Fibroblast of gingiva (primary cell): ENCODE data around the gene VARS1.
A peak's percentile ranks its signal among the peaks of the same experiment; 100 is the strongest.
"Not testable (repeated sequence)": the region's sequence is repeated elsewhere in the genome, so short reads cannot be mapped to it uniquely, and the experiment has no call there.

Experiments used
- DNase-seq: peaks from one replicate; pipeline ENCODE4 v3.0.0-alpha.2; 2011; ENCODE audit warnings: low read depth

The VARS1 gene

DNA sequence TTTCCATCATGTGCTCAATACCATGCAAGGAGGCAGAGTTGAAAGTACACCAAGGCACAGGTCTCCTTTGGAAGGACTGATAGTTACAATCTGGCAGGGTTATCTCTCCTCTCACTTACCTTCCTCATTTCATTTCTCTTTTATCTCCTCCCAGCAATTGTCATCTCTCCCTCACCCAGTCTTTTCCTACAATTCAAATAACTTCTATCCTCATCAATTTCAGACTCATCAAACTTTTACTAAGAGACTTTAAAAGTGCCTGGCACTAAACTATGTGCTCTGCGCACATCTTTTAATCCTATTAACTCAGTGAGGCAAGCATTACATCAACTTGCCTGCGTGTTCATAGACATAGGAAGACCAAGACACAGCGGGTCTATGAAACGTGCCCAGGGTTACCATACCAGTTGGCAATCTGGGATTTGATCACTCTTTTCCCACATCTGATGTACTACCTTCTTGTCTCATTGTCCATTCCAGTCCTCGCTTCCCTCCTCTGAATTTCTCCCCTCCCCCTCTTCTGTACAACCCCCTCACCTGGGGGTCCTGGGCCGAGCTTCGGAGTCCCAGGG lies 1.2 kb downstream of the VARS1 start:
- peak; percentile 57 for DNase-seq

DNA sequence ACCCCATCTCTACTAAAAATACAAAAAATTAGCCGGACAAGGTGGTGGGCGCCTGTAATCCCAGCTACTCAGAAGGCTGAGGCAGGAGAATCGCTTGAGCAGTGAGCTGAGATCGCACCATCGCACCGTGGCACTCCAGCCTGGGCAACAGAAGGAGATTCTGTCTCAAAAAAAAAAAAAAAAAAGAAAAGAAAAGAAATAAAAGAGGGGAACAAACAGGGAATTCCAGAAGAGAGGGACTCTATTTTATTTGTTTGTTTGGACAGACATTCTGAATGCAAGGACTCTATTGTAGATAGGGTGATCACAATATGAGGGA lies 1.7 kb downstream of the VARS1 start:
- not testable (repeated sequence) for DNase-seq

DNA sequence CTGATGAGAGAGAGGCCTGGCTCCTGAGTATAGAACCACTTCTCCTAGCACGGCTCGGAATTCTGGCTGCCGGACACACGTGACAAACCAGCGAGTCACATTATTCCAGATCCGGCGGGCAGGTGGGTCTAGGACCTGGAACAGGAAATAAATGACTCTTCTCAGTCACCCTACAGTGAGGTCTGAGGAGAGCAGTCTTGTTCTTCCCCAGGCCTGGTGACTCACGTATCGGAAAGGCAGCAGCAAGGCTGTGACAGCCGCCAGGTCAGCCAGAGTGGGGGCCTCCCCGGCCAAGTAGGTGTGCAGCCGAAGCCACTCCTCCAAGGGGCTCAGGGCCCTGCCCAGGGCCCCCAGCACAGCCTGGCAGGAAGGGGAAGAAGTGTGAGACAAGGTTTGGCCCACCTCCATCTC lies 2.8 kb downstream of the VARS1 start:
- DNase-seq = no peak

DNA sequence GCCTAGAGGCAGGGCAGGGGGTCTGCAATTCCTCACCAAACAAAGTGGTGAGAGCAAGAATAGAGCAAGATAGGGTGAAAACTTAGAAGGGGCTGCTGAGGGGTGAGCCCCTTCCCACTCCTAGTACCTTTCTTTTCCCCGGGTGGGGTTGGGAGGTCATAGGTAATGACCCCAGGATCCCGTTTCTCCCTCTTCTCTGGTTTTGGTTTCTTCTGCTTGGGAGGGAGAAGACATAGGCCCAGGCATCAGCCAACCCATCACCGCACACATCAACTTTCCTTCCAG lies 3.5 kb downstream of the VARS1 start:
- no peak for DNase-seq

DNA sequence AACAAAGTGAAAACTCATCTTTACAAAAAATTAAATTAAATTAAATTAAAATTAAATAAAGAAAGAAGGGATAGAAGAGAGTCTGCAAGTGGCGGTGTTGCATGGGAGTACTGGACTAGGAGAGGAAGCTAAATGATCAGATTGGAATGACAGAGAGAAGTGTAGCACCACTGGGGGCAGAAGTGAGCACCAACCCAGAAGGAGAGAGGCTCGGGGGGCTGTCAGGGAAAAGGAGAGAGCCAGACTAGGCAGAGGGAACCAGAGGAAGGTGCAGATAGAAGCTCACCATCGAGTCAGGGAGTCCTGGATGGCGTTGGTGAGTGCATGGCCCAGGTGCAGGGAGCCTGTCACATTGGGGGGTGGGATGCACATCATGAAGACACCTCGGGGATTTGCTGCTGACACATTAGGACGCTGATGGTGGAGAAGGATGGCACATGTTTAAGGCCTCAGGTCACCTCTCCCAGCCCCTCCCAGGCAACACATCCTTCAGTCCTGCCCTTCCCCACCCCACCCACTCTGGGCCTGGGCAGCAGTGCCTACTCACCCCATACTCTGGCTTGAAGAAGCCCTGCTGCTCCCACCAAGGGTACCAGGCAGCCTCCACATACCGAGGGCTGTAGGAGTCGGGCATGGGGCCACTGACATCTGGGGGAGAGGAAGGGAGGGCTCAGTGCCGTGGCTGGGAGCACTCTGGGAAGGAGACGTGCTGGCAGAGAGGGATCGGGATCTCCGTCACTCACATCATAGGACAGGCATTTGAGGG lies 4.0 kb downstream of the VARS1 start:
- DNase-seq = peak; percentile 44

DNA sequence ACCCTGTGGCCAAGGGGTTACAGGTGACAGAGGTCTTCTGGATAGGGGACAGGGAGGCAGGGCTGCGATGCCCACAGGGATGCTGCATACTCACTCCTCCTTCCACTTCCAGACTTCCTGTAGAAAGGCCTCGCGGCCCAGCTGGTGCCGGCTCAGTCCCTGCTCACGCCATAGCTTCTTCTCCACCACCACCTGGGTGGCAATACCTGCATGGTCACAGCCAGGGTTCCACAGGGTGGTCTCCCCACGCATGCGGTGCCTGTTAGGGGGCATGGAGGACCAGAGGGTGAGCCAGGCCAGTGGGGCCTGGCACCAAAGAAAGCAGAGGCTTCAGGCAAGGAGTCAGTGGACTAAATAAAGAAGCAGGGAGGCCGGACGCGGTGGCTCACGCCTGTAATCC lies 10.1 kb downstream of the VARS1 start:
- DNase-seq = no peak

DNA sequence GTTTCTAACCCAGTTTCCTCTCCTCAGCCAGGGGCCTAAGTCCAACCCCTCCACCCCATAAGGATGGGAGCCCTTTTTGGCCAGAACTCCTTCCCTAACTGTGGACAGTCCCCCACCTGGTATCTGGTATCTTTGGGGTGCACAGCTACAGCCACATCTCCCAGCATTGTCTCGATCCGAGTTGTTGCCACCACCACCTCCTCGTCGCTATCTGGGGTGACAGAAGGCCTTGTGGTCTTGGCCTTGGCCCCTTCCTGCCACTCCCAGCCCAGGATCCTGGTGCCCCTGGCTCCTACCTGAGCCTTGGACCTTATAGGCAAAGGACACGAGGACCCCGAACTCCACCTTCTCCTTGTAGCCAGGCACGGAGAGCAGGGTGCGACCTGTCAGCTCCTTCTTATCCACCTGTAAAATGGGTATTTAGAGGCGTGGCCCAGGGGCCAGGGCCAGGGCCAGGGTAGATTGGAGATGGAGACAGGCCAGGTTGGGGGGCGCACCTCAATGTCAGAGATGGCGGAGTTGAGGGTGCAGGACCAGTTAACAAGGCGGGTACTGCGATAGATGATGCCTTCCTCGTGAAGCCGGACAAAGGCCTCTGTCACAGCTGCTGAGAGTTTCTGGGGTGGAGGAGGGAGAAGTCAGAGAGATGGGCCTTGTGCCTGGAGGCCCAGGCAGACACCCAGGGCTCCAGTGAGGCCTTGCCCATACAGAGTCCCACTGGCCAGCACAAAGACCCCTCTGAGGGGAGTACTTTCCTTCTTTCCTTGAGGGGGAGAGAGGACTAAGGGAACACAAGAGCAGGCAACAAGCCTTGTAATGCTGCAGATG lies 11.2 kb downstream of the VARS1 start:
- DNase-seq = no peak

DNA sequence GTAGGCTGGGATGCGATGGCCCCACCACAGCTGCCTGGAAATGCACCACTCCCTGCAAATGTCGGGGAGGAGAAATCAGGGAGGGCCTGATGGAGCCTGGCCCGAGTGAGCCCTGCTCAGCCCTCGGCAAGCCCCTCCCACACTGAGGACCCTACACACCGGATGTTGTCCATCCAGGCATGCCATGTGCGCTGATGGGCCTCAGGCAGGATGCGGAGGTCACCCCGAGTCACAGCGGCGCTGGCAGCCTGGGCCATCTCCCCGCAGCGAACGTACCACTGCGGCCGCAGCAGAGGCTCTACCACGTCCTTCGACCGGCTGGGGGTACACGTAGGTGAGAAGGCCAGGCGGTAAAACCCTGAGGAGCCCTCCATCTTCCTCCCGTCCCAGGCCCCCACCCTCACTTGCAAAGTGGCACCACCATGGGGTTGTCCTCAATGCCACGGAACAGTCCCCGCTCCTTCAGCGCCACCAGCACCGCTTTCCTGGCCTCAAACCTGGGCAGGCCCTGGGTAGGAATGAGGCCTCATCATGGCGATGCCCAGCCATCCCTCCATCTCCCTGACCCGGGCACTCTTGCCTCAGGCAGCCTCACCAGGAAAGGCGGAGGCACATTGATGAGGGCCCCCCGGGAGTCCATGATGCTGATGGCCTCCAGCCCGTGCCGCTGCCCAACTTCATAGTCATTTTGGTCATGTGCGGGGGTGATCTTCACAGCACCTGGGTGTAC lies 13.3 kb downstream of the VARS1 start:
- no peak for DNase-seq

DNA sequence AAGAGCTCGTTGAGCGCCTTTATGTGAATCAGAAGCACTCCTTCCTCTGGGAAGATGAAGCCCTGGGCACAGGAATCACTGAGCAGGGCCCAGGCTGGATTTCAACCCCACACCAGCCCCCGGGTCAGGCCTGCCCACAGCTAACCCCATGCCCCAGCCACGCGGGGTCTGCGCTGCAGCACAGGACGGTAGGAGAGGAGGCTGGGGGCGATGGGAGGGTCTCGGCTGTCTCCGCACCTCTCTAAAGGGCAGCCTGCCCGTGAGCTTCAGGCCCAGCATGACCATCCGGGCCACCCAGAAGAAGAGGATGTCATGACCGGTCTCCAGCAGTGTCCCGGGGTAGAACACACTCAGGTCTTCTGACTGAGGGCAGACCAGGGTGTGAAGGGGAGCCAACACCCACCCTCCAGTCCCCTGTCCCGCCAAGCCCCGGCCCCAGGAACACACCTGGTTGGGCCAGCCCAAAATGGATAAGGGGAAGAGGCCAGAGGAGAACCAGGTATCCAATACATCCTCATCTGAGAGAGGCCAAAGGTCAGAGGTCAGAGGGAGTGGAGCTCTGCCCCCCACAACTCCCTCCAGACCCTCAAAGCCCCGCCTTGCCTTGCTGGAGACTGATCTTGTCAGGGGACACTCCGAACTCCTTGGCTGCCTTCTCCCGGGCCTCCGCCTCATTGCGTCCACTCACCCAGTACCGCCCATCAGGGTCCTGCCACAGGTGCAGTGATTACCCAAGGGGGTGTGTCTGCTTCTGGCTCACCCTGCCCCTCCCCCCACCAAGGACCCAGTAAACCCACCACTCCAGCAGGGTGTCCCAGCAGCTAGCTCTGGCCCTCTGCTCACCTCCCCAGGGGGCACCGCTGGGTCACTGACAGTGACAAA lies 14.1 kb downstream of the VARS1 start:
- DNase-seq = no peak

DNA sequence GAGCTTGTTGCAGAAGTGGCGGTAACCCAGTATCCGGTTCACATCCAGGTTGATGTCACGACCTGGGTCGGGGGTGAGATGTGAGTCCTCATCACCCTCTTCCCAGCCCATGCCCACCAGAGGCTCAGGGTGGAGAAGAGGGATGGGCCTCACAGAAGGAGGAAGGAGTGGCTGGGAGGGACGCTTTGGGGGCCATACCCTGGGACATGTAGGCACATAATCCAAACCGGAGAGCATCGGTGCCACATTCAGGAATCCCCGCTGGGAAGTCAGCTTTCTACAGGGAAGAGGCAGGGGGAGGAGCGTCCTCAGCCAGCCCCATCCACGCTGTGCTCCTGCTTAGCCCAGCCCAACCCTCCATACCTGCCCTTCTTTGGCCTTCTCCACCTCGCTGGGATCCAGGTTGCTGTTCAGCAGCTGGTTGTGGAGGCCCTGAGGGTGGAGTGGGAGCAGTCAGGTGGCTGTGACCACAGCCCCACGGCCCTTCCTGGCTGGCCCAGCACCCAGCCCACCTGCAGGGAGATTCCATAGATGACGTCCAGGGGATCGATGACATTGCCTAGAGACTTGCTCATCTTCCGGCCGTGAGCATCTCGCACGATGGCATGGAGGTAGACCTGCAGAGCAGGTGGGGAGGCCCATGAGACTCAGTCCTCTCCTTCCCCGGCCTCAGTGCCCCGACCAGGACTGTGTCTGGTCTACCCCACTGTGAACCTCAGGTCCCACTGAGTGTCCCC lies 14.9 kb downstream of the VARS1 start:
- DNase-seq = no peak

DNA sequence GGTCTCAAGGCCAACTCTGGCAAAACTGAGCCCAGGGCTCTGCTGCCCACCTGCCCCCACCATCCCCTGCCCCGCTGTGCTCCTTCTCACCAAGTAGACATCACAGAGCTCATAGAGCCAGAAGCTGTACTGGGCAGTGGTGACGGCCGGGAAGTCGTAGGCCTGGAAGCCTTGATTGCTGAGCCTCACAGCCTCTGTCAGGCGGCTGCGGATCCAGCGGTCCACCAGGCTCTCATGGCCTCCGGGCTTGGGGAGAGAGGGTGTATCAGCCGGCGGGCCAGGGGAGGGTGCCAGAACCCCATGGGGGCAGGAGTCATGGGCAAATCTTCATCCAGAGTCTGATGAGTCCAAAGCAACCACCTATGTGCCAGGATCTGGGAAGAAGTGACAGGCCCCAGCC lies 15.6 kb downstream of the VARS1 start:
- DNase-seq = no peak

DNA sequence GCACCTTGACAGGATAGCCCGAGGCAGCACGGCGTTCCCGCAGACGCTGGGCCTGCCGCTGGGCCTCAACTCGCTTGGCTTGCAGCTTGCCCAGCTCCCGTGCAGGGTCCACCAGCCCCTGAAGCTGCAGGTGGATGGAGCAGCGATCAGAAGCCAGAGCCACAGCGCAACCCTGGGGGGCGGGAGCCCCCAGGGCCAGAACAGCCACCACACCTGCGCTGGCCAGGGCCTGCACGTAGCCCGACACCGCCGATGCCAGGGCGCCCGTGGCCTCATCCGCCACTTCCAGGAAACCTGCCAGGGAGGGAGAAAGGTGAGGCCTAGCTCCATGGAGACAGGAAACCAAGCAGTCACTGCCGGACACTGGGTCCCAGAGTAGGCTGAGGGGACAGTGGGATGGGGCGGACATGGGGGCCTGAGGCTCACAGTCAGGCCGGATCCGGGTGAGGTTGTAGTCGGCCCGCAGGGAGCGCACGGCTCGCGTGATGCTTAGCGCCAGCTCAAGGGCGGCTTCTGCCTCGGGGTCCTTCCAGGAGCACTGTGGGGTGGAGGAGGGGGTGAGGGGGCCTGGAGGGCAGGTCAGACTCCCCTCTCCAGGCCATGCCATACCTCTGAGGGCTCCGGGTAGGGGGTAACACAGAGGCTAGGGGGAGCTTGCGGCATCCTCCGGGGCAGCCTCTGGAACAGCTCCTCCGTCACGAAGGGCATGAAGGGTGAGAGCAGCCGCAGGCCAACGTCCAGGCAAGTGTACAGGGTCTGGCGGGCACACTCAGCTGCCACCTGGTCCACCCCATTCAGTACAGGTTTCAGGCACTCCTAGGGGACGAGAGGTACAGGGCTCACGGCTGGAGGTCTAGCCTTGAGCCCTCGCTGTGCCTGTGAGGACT lies 16.3 kb downstream of the VARS1 start:
- DNase-seq = no peak

DNA sequence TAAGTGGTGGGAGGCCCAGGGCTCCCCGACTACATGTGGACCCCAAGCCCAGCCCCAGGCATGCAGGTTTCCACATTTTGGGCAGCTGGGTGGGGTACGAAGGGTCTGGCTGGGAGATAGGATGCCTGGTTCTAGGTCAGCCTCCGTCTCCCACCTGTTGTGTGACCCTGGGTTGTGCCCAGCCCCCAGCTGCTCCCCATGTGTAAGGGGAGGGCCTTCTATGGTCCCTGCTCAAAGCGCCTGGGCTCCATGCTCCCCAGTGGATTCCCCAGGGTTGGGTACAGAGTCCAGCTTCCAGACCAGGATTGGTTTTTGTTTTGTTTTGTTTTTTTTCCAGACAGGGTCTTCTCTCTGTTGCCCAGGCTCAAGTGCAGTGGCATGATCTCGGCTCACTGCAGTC lies 17.4 kb downstream of the VARS1 start:
- DNase-seq = no peak

DNA sequence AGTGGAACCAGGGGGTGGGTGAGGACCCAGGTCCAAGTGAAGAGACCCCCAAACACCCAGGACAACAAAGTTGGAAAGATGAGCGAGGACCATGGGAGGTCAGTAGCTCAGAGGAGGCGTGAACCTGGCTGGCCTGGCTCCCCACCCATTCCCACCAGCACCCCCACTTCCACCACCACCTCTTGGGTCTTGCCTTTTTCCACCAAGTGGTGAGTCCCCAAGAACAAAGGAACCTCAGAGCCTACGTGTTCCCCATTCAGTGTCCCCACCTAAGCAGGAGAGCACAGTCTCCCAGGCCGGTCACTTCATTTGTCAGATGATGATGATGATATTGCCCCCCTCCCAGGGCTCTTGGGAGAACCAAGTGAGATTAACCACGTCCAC lies 17.9 kb downstream of the VARS1 start:
- DNase-seq = no peak

DNA sequence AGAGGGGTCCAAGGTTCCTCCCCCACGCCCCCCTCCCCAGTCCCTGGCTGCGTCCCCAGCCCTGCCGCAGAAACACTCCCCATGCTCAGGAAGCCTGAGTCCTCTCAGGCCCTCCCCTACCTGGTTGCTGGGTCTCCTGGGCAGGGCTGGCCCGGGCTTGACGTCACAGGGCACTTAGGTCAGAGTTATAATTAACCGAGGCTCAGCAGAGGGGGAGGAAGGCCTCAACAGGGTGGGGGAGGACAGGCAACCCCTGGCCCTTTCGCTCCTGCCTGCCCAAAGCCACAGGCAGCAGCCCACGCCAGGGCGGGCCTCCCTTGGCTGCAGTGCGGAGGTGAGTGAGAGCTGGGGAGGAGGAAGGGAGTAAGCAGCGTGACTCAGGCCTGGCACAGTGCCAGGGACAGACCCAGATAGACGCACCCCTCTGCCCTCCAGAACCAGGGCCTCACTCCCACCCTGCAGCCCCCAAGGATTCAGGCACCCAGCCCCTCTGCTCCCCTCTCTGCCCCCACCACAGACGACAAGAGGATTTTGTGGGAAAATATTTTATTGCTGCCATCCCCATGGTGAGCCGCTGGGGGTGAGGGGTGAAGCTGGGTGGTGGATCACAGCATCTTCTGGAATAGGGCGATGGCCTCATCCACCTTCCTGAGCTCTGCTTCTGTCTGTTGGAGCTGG lies 18.4 kb downstream of the VARS1 start, which contains the start of gene VWA7:
Gene VWA7, minus strand, starts transcription at position 340 of the 678 bp plus-strand sequence. CDS start 549 bp downstream, outside the sequence.
- DNase-seq = peak; percentile 24

DNA sequence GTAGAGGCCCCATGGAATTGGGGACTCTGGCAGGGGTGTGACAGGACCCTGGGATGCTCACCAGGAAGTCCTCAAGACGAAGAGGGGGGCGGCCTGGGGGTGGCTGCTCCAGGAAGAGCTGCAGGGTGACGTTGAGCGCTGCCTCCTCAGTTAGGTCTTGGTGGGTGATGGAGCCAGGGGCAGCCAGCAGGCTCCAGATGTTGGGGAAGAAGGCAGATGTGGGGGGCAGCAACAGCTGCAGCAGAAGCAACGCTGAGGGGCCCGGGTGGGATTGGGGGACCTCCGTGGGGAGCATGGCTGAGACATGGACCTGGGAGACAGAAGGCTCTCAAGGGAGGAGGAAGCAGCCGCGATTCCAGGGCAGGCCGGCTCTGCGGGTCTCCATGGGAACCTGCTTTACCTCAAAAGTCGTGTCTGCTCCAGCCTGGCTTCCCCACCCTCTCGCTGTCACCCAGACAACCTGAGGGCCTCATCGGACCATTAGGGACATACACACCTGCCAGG lies 19.0 kb downstream of the VARS1 start:
- no peak for DNase-seq

DNA sequence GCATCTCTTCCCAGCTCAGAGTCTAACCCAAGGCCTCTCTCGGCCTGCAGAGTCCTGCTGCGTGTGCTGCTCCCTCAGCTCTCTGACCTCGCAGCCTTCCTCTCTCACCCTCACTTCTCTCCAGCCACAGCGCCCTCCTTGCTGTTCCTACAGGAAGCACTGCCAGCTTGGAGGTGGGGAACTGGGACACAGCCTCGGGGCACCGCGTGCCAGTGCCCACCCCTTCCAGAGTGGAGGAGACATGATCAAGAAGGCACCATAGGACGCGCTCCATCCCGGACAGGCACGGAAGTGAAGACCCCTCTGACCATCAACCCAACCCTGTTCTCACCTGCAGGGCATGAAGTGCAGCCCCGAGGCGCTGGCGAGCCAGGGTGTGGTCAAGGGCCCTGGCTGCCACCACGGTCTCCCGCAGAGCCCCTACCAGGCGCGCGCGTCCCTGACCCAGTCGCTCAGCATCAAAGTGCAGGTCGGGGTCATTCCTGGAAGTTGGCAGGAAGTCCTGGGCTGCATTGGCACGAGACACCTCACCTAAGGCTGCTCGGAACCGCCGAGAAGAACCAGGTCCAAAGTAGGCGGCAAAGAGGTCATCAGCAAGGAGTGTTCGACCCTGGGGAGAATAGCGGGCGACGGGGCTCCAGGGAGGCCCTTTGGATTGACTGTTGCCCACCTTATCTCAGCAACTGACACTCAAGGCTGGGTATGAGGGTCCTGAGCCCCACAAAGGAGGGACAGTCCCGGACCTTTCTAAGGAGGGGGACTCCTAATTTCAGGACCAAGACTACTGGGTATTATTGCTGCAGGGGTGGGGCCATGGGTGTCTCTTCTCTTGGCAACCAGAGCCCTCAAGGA lies 19.7 kb downstream of the VARS1 start:
- no peak for DNase-seq

DNA sequence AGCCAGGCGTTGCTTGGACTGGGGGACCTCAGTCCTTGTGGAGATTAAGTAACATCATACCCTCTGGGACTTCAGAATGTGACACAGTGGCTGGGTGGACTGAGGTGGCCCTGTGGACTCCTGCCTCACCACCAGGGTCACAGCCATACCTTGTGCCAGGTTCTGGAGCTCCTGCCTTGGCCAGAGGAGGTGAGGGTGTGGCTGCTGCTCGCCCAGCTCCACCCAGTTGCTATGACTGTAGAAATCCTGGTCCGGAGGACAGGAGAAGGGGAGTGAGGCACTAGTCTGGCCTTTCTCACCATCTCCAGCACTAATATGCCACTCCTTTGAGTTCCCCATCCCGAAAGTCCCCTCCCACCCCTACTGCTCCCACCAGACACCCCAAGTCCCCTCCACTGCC lies 20.4 kb downstream of the VARS1 start:
- DNase-seq = no peak
